Muscle of back (tissue), 13 donors: ENCODE results near the gene TBC1D12. TPM values are rescaled to one million over a fixed set of nuclear protein-coding genes. Genes with fewer than 3 reads are reported as not detected.
A peak's percentile ranks its signal among the peaks of the same experiment; 100 is the strongest.
"Not testable (repeated sequence)": the region's sequence is repeated elsewhere in the genome, so short reads cannot be mapped to it uniquely, and the experiment has no call there.

Experiments used
- DNase-seq, 3 donors: peaks; one replicate each; pipeline versions ENCODE4 v3.0.0 to v3.0.0-alpha.2; 2013
- long read RNA-seq, 9 donors: transcript quantifications; one replicate each; lab custom pipeline, GENCODE V29; 2026
- polyA plus RNA-seq, 10 donors: library from polyadenylated mRNA; unstranded; fragments of 120-200 nt; gene quantifications; one replicate each; pipeline ENCODE4 v1.2.1, GENCODE V29; 2013; ENCODE audit not compliant: insufficient read length in 10 of 10

Gene TBC1D12
- 10 to 100 TPM; 10.2 to 16.5 (median 12.7) TPM for polyA plus RNA-seq
- long read RNA-seq, donor 1 = 0 reads
- long read RNA-seq, donor 2, full-length matches to known transcripts = 1 of 1 reads
- long read RNA-seq, donor 2, partial matches to known transcripts = 0 of 1 reads
- long read RNA-seq, donor 2, other reads (novel, unspliced or antisense) = 0 of 1 reads
- long read RNA-seq, donor 3 = 0 reads
- long read RNA-seq, donor 4, full-length matches to known transcripts = 2 of 2 reads
- long read RNA-seq, donor 4, partial matches to known transcripts = 0 of 2 reads
- long read RNA-seq, donor 4, other reads (novel, unspliced or antisense) = 0 of 2 reads
- long read RNA-seq, donor 5 = 0 reads
- long read RNA-seq, donor 6 = 0 reads
- long read RNA-seq, donor 7 = 0 reads
- long read RNA-seq, donor 8 = 0 reads
- long read RNA-seq, donor 9 = 0 reads

- peak; percentile 94 to 98 (median 97) for DNase-seq
Measured at GRCh38 chr10:94402204-94402842, at the start of gene TBC1D12. TSS of gene TBC1D12 (plus strand) at chr10:94402541. CDS start at chr10:94402614, 73 bp downstream.

GRCh38 chr10:94353336-94353735 is 49.0 kb upstream of the TBC1D12 start:
- no peak for DNase-seq

- DNase-seq = no peak
Measured at GRCh38 chr10:94355841-94356240, 46.5 kb upstream of the TBC1D12 start.

- no peak for DNase-seq
Measured at GRCh38 chr10:94357193-94357592, 45.1 kb upstream of the TBC1D12 start.

- peak in 1 of 3 donors; percentile 77 for DNase-seq
Measured at GRCh38 chr10:94358480-94358879, 43.9 kb upstream of the TBC1D12 start.

GRCh38 chr10:94361171-94361794 is 41.1 kb upstream of the TBC1D12 start:
- DNase-seq = no peak

- peak; percentile 94 to 98 (median 96) for DNase-seq
Measured at GRCh38 chr10:94362360-94363250, 39.7 kb upstream of the TBC1D12 start, which contains the start of gene NOC3L. TSS of gene NOC3L (minus strand) at chr10:94362939. CDS start at chr10:94362838, 101 bp downstream.

- DNase-seq = no peak
Measured at GRCh38 chr10:94363251-94363565, 39.1 kb upstream of the TBC1D12 start.

- no peak for DNase-seq
Measured at GRCh38 chr10:94364482-94364881, 37.9 kb upstream of the TBC1D12 start.

- no peak for DNase-seq
Measured at GRCh38 chr10:94366382-94366781, 36.0 kb upstream of the TBC1D12 start.

- no peak for DNase-seq
Measured at GRCh38 chr10:94370501-94370900, 31.8 kb upstream of the TBC1D12 start.

- DNase-seq = no peak
Measured at GRCh38 chr10:94375374-94375773, 27.0 kb upstream of the TBC1D12 start.

GRCh38 chr10:94376865-94377264 is 25.5 kb upstream of the TBC1D12 start:
- no peak for DNase-seq

GRCh38 chr10:94383530-94383929 is 18.8 kb upstream of the TBC1D12 start:
- DNase-seq = no peak

- DNase-seq = not testable (repeated sequence)
Measured at GRCh38 chr10:94385733-94386132, 16.6 kb upstream of the TBC1D12 start.

- DNase-seq = not testable (repeated sequence)
Measured at GRCh38 chr10:94392117-94392516, 10.2 kb upstream of the TBC1D12 start.

GRCh38 chr10:94397549-94398370 is 4.6 kb upstream of the TBC1D12 start:
- DNase-seq = no peak

- no peak for DNase-seq
Measured at GRCh38 chr10:94398762-94399161, 3.6 kb upstream of the TBC1D12 start.

- DNase-seq = no peak
Measured at GRCh38 chr10:94402843-94403379, 570 bp downstream of the TBC1D12 start.
